H9 (cell line): ENCODE data around the gene STEAP2. TPM values are rescaled to one million over a fixed set of nuclear protein-coding genes. Genes with fewer than 3 reads are reported as not detected.

Source experiments
- DNase-seq: peaks from one replicate; pipeline ENCODE4 v3.0.0-alpha.2; 2017
- H2AFZ ChIP-seq: one replicate; pipeline ENCODE4 v1.6.1; 2013; ENCODE audit warnings: mild to moderate bottlenecking, low read length, control low read depth, moderate library complexity
- H2AK5ac ChIP-seq: 2 replicates; pipeline ENCODE4 v1.6.1; 2013; ENCODE audit warnings: low read length, control low read depth, mixed read lengths; ENCODE audit not compliant: insufficient read length
- H2BK120ac ChIP-seq: one replicate; pipeline ENCODE4 v1.6.1; 2013; ENCODE audit warnings: low read depth, mild to moderate bottlenecking, low read length, control low read depth, inconsistent platforms; ENCODE audit not compliant: poor library complexity, severe bottlenecking
- H2BK12ac ChIP-seq: 2 replicates; pipeline ENCODE4 v1.6.1; 2013; ENCODE audit warnings: low read length, control low read depth, mixed read lengths, low read depth; ENCODE audit not compliant: insufficient read length
- H2BK15ac ChIP-seq: 2 replicates; pipeline ENCODE4 v1.6.1; 2013; ENCODE audit warnings: low read depth, low read length, control low read depth
- H2BK20ac ChIP-seq: one replicate; pipeline ENCODE4 v1.6.1; 2013; ENCODE audit warnings: low read depth, mild to moderate bottlenecking, low read length, control low read depth, inconsistent platforms; ENCODE audit not compliant: poor library complexity, severe bottlenecking
- H2BK5ac ChIP-seq: 2 replicates; pipeline ENCODE4 v1.6.1; 2013; ENCODE audit warnings: low read length, control low read depth, mixed read lengths; ENCODE audit not compliant: insufficient read length
- H3K14ac ChIP-seq: 2 replicates; pipeline ENCODE4 v1.6.1; 2013; ENCODE audit warnings: low read length, control low read depth; ENCODE audit not compliant: insufficient read depth
- H3K18ac ChIP-seq: 2 replicates; pipeline ENCODE4 v1.6.1; 2013; ENCODE audit warnings: low read depth, mild to moderate bottlenecking, mixed read lengths, low read length, control low read depth; ENCODE audit not compliant: insufficient read length
- H3K23ac ChIP-seq: 2 replicates; pipeline ENCODE4 v1.6.1; 2013; ENCODE audit warnings: low read length, control low read depth, mixed read lengths, low read depth; ENCODE audit not compliant: insufficient read length
- H3K23me2 ChIP-seq: 2 replicates; pipeline ENCODE4 v1.6.1; 2013; ENCODE audit warnings: low read depth, mild to moderate bottlenecking, mixed read lengths, low read length, control low read depth; ENCODE audit not compliant: insufficient read length, poor library complexity, severe bottlenecking
- H3K27ac ChIP-seq: 2 replicates; pipeline ENCODE4 v1.5.1; 2013; ENCODE audit warnings: low read length, control low read depth, mixed read lengths, low read depth; ENCODE audit not compliant: insufficient read length
- H3K27me3 ChIP-seq: 2 replicates; pipeline ENCODE4 v1.6.1; 2013; ENCODE audit warnings: low read length, control low read depth, inconsistent platforms; ENCODE audit not compliant: insufficient read depth
- H3K4ac ChIP-seq: 2 replicates; pipeline ENCODE4 v1.6.1; 2013; ENCODE audit warnings: low read depth, mild to moderate bottlenecking, control low read depth, inconsistent platforms, low read length, moderate library complexity
- H3K4me1 ChIP-seq: 2 replicates; pipeline ENCODE4 v1.6.1; 2013; ENCODE audit warnings: low read length, control low read depth, inconsistent platforms; ENCODE audit not compliant: insufficient read depth
- H3K4me2 ChIP-seq: 2 replicates; pipeline ENCODE4 v1.6.1; 2013; ENCODE audit warnings: low read length, control low read depth, mixed read lengths; ENCODE audit not compliant: insufficient read length, insufficient read depth
- H3K56ac ChIP-seq: 2 replicates; pipeline ENCODE4 v1.6.1; 2013; ENCODE audit warnings: low read depth, mild to moderate bottlenecking, mixed read lengths, low read length, control low read depth; ENCODE audit not compliant: insufficient read length
- H3K79me1 ChIP-seq: 2 replicates; pipeline ENCODE4 v1.6.1; 2013; ENCODE audit warnings: low read depth, mild to moderate bottlenecking, moderate library complexity, low read length, control low read depth, inconsistent platforms; ENCODE audit not compliant: insufficient read depth, poor library complexity, severe bottlenecking
- H3K79me2 ChIP-seq: 2 replicates; pipeline ENCODE4 v1.6.1; 2013; ENCODE audit warnings: low read length, control low read depth, inconsistent platforms; ENCODE audit not compliant: insufficient read depth
- H3K9ac ChIP-seq: 2 replicates; pipeline ENCODE4 v1.6.1; 2013; ENCODE audit warnings: low read length, control low read depth, mixed read lengths; ENCODE audit not compliant: insufficient read length; ENCODE audit errors: extremely low read depth
- H3K9me3 ChIP-seq: one replicate; pipeline ENCODE4 v1.6.1; 2013; ENCODE audit warnings: low read depth, low read length, inconsistent platforms; ENCODE audit not compliant: control insufficient read depth
- H3T11ph ChIP-seq: one replicate; pipeline ENCODE4 v1.6.1; 2013; ENCODE audit warnings: mild to moderate bottlenecking, low read length, control low read depth, inconsistent platforms
- H4K20me1 ChIP-seq: one replicate; pipeline ENCODE4 v1.6.1; 2013; ENCODE audit not compliant: control insufficient read depth, insufficient read length, insufficient read depth
- H4K5ac ChIP-seq: 2 replicates; pipeline ENCODE4 v1.6.1; 2013; ENCODE audit warnings: low read depth, mild to moderate bottlenecking, mixed read lengths, low read length, control low read depth; ENCODE audit not compliant: insufficient read length
- H4K8ac ChIP-seq: replicated peaks from 2 replicates; pipeline ENCODE4 v1.6.1; 2013; ENCODE audit warnings: low read length, control low read depth, mixed read lengths, low read depth; ENCODE audit not compliant: insufficient read length
- H4K91ac ChIP-seq: 2 replicates; pipeline ENCODE4 v1.6.1; 2013; ENCODE audit warnings: low read depth, mild to moderate bottlenecking, moderate library complexity, mixed read lengths, low read length, control low read depth; ENCODE audit not compliant: insufficient read length
- H3K27ac Mint-ChIP-seq, 3 experiments: 2 replicates in 2 of 3; 3 replicates in 1 of 3; pipeline ENCODE4 v1.8.0; 2020 to 2021; ENCODE audit warnings: mixed read lengths in 3 of 3, mild to moderate bottlenecking in 1 of 3, moderate library complexity in 1 of 3
- H3K27me3 Mint-ChIP-seq: 2 replicates; pipeline ENCODE4 v1.8.0; 2021; ENCODE audit warnings: low read depth, mild to moderate bottlenecking, moderate library complexity, mixed read lengths
- H3K36me3 Mint-ChIP-seq, 3 experiments: 2 replicates in 2 of 3; 3 replicates in 1 of 3; pipeline ENCODE4 v1.8.0; 2020 to 2021; ENCODE audit warnings: low read depth in 3 of 3, mixed read lengths in 3 of 3; ENCODE audit not compliant: insufficient read depth in 1 of 3
- H3K4me1 Mint-ChIP-seq, 2 experiments: 2 replicates each; pipeline ENCODE4 v1.8.0; 2020; ENCODE audit warnings: mixed read lengths in 2 of 2
- H3K4me3 Mint-ChIP-seq, 2 experiments: 2 replicates in 1 of 2; 3 replicates in 1 of 2; pipeline ENCODE4 v1.8.0; 2020 to 2021; ENCODE audit warnings: mild to moderate bottlenecking in 2 of 2, mixed read lengths in 2 of 2, moderate library complexity in 1 of 2
- H3K9me3 Mint-ChIP-seq, 2 experiments: 2 replicates in 1 of 2; 3 replicates in 1 of 2; pipeline ENCODE4 v1.8.0; 2020; ENCODE audit warnings: mild to moderate bottlenecking in 2 of 2, mixed read lengths in 2 of 2, moderate library complexity in 1 of 2
- WGBS: extraction: QIAGEN DNeasy Blood & Tissue Kit; methylation state at CpG from one replicate; pipeline ENCODE4 v1.1.7; 2013; ENCODE audit warnings: missing lambda C conversion rate, low lambda C conversion rate, mixed read lengths; ENCODE audit not compliant: insufficient read length; ENCODE audit errors: extremely low coverage; 5-methylcytosine and 5-hydroxymethylcytosine counted together
- total RNA-seq: library from RNA; stranded (reverse); gene quantifications from 2 replicates; pipeline ENCODE4 v1.2.1, GENCODE V29; 2021
- TF ChIP-seq, protein P1 (sequence below): fragments of 200-600 bp; sonication (generic); conservative IDR thresholded peaks from 3 replicates; pipeline ENCODE4 v1.8.0; 2021; ENCODE audit warnings: antibody characterized with exemption, mild to moderate bottlenecking

STEAP2 gene
- total RNA-seq, 1 experiment from 2014 or later = 6.7 TPM

DNA sequence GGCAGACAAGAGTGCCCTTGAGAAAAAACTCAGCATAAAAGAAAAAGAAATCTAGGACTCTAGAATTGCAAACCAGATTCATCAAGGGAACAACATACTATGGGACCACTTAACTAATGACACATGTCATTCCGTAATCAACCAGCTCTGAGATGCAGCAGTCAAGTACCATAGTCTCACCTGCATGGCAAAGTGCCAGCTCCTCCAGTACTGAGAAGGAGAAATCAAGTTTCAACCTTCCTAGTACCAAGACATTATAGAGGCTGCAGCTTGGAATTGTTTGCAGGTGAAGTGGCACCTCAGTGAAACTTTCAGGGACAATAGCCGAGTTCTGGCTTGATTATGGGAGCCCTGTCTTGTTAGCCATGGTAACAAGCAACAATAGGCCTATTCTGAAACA, 45.8 kb upstream of the STEAP2 start:
- peaks cover 0 to 5% (median 0%) of the 10 kb centered on the region in 3 experiments; a peak in 2 of 7 replicates for H3K36me3 Mint-ChIP-seq
- H4K8ac ChIP-seq = no peak overlapping the region
- no peak overlapping the region for H2AK5ac ChIP-seq
- H2BK20ac ChIP-seq = no peak overlapping the region
- no peaks in the 10 kb centered on the region for H3K23me2 ChIP-seq
- DNase-seq = no peak
- H3K4me1 Mint-ChIP-seq = no peaks in the 10 kb centered on the region
- no peaks in the 10 kb centered on the region for H3K4me1 ChIP-seq
- no peak overlapping the region for H3T11ph ChIP-seq
- H3K56ac ChIP-seq = no peak overlapping the region
- no peak overlapping the region for H3K27ac Mint-ChIP-seq
- H2AFZ ChIP-seq = no peak overlapping the region
- H4K20me1 ChIP-seq = no peaks in the 10 kb centered on the region
- peaks cover 4 to 8% of the 10 kb centered on the region in 2 experiments; a peak in 3 of 5 replicates for H3K9me3 Mint-ChIP-seq
- no peaks in the 10 kb centered on the region for H3K79me2 ChIP-seq
- no peaks in the 10 kb centered on the region for H3K27me3 Mint-ChIP-seq
- H2BK12ac ChIP-seq = no peak overlapping the region
- H3K27me3 ChIP-seq = no peaks in the 10 kb centered on the region
- H3K14ac ChIP-seq = no peak overlapping the region
- H2BK15ac ChIP-seq = no peak overlapping the region
- H4K5ac ChIP-seq = no peak overlapping the region
- no peak overlapping the region for H3K9ac ChIP-seq
- no peak overlapping the region for H3K18ac ChIP-seq
- no peak overlapping the region for H3K23ac ChIP-seq
- no peak overlapping the region for H2BK120ac ChIP-seq
- WGBS = no CpG with 5 or more reads among the region's 2 CpGs
- TF ChIP-seq, protein P1, sequence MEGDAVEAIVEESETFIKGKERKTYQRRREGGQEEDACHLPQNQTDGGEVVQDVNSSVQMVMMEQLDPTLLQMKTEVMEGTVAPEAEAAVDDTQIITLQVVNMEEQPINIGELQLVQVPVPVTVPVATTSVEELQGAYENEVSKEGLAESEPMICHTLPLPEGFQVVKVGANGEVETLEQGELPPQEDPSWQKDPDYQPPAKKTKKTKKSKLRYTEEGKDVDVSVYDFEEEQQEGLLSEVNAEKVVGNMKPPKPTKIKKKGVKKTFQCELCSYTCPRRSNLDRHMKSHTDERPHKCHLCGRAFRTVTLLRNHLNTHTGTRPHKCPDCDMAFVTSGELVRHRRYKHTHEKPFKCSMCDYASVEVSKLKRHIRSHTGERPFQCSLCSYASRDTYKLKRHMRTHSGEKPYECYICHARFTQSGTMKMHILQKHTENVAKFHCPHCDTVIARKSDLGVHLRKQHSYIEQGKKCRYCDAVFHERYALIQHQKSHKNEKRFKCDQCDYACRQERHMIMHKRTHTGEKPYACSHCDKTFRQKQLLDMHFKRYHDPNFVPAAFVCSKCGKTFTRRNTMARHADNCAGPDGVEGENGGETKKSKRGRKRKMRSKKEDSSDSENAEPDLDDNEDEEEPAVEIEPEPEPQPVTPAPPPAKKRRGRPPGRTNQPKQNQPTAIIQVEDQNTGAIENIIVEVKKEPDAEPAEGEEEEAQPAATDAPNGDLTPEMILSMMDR = no peak
- no peak overlapping the region for H3K27ac ChIP-seq
- no peak overlapping the region for H4K91ac ChIP-seq
- H2BK5ac ChIP-seq = no peak overlapping the region
- H3K4ac ChIP-seq = no peak overlapping the region
- H3K79me1 ChIP-seq = no peaks in the 10 kb centered on the region
- H3K9me3 ChIP-seq = no peaks in the 10 kb centered on the region
- H3K4me2 ChIP-seq = no peak overlapping the region
- no peak overlapping the region for H3K4me3 Mint-ChIP-seq
